Naive thymus-derived CD8-positive, alpha-beta T cell (primary cell): ENCODE measurements around the gene DRD4. TPM values are rescaled to one million over a fixed set of nuclear protein-coding genes. Genes with fewer than 3 reads are reported as not detected.

Source experiments
- ATAC-seq, 2 donors: fragments of 150-1000 bp; cut with Tn5 transposase in 1 of 2; sonication (Bioruptor Pico), chemical (Tn5 transposase) in 1 of 2; 1 replicate in 1 of 2; 2 replicates in 1 of 2; pipeline ENCODE4 v1.10.0; 2021; ENCODE audit warnings: mild to moderate bottlenecking in 2 of 2, moderate library complexity in 2 of 2
- POLR2A ChIA-PET: fragments of 350-600 bp; sonication (Branson Sonifier 250); formaldehyde crosslinking; loops from one replicate; lab custom pipeline; 2021; ENCODE audit warnings: antibody characterized with exemption; lab: Charles Lee
- DNase-seq, 10 donors: peaks; one replicate each; pipeline versions ENCODE4 v3.0.0 to v3.0.0-alpha.2; 2020 to 2022
- H3K27ac Mint-ChIP-seq, 10 donors: one replicate each; pipeline ENCODE4 v1.8.0; 2020 to 2022; ENCODE audit warnings: mild to moderate bottlenecking in 10 of 10, mixed read lengths in 10 of 10, moderate library complexity in 4 of 10, inconsistent platforms in 1 of 10
- H3K27me3 Mint-ChIP-seq, 5 donors: one replicate each; pipeline ENCODE4 v1.8.0; 2021 to 2022; ENCODE audit warnings: mixed read lengths in 5 of 5
- H3K36me3 Mint-ChIP-seq, 3 donors: one replicate each; pipeline ENCODE4 v1.8.0; 2020 to 2022; ENCODE audit warnings: mixed read lengths in 3 of 3, mild to moderate bottlenecking in 2 of 3, inconsistent platforms in 1 of 3
- H3K4me1 Mint-ChIP-seq, 4 donors: one replicate each; pipeline ENCODE4 v1.8.0; 2021 to 2022; ENCODE audit warnings: mixed read lengths in 4 of 4
- H3K4me3 Mint-ChIP-seq, 10 donors: one replicate each; pipeline ENCODE4 v1.8.0; 2020 to 2022; ENCODE audit warnings: mild to moderate bottlenecking in 10 of 10, mixed read lengths in 10 of 10, moderate library complexity in 6 of 10, inconsistent platforms in 1 of 10
- H3K9me3 Mint-ChIP-seq, 9 donors: one replicate each; pipeline ENCODE4 v1.8.0; 2020 to 2022; ENCODE audit warnings: mixed read lengths in 9 of 9, mild to moderate bottlenecking in 3 of 9, inconsistent platforms in 1 of 9, moderate library complexity in 1 of 9
- polyA plus RNA-seq, 3 donors: library from polyadenylated mRNA; unstranded; fragments of 300-500 nt; fragmentation: Illumina TruSeq; gene quantifications; one replicate each; pipeline ENCODE4 v1.2.3, GENCODE V29; 2021
- total RNA-seq, 8 experiments: library from RNA in 2 of 8; stranded (reverse) in 2 of 8; gene quantifications; one replicate each; pipeline ENCODE4 v1.2.3 and lab custom pipeline; 2021 to 2026

DRD4 gene
- total and polyA plus RNA-seq, 5 experiments from 2014 or later, result 1.2 to 1.4 TPM; not detected in 3

DNA sequence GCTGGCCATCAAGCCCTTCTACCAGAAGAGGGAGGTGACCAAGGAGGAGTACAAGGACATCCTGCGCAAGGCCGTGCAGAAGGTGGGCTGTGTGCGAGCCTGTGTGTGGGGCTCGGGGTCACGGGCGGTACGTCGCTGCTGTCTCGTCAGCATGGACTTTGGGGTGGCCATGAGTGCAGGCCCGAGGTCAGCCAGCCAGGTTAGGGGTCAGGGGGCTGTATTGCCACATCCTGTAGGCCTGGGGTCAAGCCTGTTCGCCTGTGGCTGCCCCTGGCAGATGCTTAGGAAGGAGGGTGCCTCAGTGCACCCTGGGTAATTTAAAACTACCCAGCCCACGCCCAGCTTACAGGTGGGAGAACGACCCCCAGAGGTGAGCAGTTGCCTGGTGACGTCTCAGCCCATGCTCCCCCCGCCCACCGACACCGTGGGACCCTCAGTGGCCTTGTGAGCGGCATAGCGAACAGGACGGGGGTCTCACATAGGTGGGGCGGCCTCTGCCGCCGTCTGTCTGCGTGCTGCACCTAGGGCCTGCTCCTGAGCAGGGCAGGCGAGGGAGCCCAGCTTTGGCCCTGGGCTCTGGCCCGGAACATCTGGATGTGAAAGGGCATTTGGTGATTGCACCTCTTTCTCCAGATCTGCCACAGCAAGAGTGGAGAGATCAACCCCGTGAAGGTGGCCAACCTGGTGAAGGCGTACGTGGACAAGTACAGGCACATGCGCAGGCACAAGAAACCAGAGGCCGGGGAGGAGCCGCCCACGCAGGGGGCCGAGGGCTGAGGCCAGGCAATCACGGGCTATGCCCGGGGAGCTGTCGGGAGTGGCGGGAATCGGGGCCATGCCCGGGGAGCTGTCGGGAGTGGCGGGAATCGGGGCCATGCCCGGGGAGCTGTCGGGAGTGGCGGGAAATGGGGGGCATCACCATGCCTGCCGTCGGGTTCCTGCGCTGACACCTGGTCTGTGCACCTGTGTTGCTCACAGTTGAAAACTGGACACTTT is 25.8 kb upstream of the DRD4 start:
- DNase-seq (no peak), ATAC-seq (no peak)
- H3K4me3 Mint-ChIP-seq, result peak overlapping the region in 5 of 10 donors; percentile 19 to 40 (median 32)
- peak overlapping the region in 8 of 10 donors; percentile 31 to 93 (median 84) for H3K27ac Mint-ChIP-seq
- no peaks in the 10 kb centered on the region for H3K27me3 Mint-ChIP-seq
- H3K9me3 Mint-ChIP-seq, result no peaks in the 10 kb centered on the region
- POLR2A ChIA-PET, result interaction anchor here (1.5 to 3.3 kb wide), 4 partner anchors 43 to 84 kb away, joined by 7 to 19 read pairs (median 9); partner anchors contain the start of genes DEAF1, LMNTD2, RASSF7 and TMEM80
- H3K4me1 Mint-ChIP-seq, result peaks cover 7 to 18% (median 15%) of the 10 kb centered on the region in 4 donors
- H3K36me3 Mint-ChIP-seq, result peaks cover 0 to 41% (median 9%) of the 10 kb centered on the region in 3 donors

DNA sequence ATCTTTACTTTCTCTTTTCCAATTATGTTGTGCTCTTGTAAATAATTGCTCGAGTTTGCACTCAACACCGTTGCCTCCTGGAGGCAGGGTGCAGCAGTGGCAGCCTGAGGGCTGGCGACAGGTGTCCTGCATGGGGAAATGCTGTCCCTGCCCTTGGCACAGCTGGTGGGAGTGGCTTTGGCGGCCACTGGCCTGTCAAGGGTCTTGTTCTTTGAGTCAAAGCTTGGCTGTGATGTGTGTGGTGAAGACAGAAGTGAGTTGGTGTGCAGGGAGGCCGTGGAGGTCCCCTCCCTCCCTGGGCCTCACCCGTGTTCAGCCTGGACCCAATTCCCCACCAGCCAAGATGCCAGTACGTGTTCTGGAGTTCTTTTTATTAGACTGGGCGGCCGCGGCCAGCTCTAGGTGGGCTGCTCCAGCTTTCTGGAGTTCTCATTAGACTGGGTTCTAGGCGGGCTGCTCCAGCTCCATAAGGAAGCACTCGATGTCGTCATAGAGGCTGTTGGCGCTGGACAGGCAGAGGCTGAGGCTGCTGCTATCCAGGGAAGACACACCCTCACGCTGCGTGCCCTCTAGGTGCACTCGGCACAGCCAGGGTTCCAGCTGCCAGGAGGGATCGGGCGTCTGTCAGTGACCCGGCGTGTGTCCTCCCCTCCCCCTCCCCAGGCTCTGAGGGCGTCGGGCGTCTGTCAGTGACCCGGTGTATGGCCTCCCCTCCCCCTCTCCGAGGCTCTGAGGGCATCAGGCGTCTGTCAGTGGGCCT is 24.7 kb upstream of the DRD4 start:
- Mint-ChIP-seq H3K27me3 (no peaks in the 10 kb centered on the region), H3K9me3 (no peaks in the 10 kb centered on the region), H3K36me3 (peaks cover 0 to 32% (median 9%) of the 10 kb centered on the region in 3 donors), H3K27ac (peak overlapping the region; percentile 7 to 93 (median 88)), H3K4me3 (peak overlapping the region in 4 of 10 donors; percentile 41 to 63 (median 56)), H3K4me1 (peaks cover 7 to 23% (median 19%) of the 10 kb centered on the region in 4 donors)
- DNase-seq, result no peak
- ATAC-seq, result no peak
- POLR2A ChIA-PET, result interaction anchor here (0.6 to 4.6 kb wide), 9 partner anchors 8 to 83 kb away, joined by 3 to 42 read pairs (median 7); partner anchors contain the start of genes DEAF1, LMNTD2, PHRF1 and RASSF7

DNA sequence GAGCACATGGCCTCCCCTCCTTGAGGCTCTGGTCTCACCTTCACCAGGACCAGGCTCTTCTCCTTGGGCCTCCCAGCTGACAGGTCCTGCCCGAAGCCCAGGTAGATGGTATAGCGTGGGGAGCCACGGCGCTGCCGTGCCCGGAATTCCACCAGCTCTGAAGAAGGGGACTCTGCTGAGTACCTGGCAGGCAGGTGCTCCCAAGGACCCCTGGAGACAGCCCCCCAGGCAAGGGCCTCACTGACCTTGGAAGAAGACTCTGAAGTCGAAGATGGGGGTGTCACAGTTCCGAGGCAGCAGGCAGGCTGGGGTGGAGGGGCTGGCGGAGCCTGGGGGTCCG is 24.1 kb upstream of the DRD4 start:
- H3K27ac Mint-ChIP-seq, result peak overlapping the region in 8 of 10 donors; percentile 7 to 93 (median 86)
- peaks cover 7 to 23% (median 19%) of the 10 kb centered on the region in 4 donors for H3K4me1 Mint-ChIP-seq
- H3K9me3 Mint-ChIP-seq, result no peaks in the 10 kb centered on the region
- H3K4me3 Mint-ChIP-seq, result peak overlapping the region in 1 of 10 donors; percentile 41
- no peaks in the 10 kb centered on the region for H3K27me3 Mint-ChIP-seq
- ATAC-seq (no peak), DNase-seq (no peak)
- POLR2A ChIA-PET, result interaction anchor here (0.6 to 4.6 kb wide), 8 partner anchors 9 to 82 kb away, joined by 3 to 42 read pairs (median 7); partner anchors contain the start of genes DEAF1, LMNTD2, PHRF1 and RASSF7
- peaks cover 0 to 28% (median 7%) of the 10 kb centered on the region in 3 donors for H3K36me3 Mint-ChIP-seq

DNA sequence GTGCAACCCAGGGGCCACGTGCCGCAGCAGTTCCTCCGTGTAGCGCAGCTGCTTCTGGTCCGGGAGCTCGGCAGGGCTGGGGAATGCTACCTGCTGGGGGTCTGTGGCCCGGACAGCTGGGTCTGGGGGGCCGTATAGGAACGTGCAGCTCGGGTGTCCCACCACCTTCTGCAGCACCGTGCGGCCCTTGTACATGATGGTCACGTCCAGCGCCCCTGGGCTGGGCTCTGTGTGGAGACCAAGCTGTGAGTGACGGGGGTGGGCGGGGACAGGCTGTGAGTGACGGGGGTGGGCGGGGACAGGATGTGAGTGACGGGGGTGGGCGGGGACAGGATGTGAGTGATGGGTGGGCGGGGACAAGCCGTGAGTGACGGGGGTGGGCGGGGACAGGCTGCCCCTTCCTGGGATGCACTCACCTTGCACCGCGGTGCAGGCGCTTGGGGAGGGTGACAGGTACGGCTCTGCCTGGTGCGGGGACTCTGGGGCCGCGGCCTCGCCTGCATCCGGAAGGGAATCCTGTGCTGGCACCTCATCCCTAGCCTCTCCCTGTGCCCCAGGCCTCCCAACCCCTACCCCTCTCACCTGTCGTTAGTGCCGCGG is 23.6 kb upstream of the DRD4 start:
- peak overlapping the region in 8 of 10 donors; percentile 43 to 93 (median 88) for H3K27ac Mint-ChIP-seq
- peak overlapping the region in 5 of 10 donors; percentile 26 to 86 (median 43) for H3K4me3 Mint-ChIP-seq
- POLR2A ChIA-PET, result interaction anchor here (0.6 to 4.6 kb wide), 14 partner anchors 9 to 113 kb away, joined by 3 to 42 read pairs (median 5); partner anchors contain the start of genes DEAF1, LMNTD2, PHRF1 and RASSF7
- no peaks in the 10 kb centered on the region for H3K27me3 Mint-ChIP-seq
- DNase-seq, result peak; percentile 68 to 94 (median 77)
- no peaks in the 10 kb centered on the region for H3K9me3 Mint-ChIP-seq
- H3K36me3 Mint-ChIP-seq, result peaks cover 0 to 23% (median 7%) of the 10 kb centered on the region in 3 donors
- peak; percentile 36 to 47 for ATAC-seq
- peaks cover 7 to 23% (median 19%) of the 10 kb centered on the region in 4 donors for H3K4me1 Mint-ChIP-seq

DNA sequence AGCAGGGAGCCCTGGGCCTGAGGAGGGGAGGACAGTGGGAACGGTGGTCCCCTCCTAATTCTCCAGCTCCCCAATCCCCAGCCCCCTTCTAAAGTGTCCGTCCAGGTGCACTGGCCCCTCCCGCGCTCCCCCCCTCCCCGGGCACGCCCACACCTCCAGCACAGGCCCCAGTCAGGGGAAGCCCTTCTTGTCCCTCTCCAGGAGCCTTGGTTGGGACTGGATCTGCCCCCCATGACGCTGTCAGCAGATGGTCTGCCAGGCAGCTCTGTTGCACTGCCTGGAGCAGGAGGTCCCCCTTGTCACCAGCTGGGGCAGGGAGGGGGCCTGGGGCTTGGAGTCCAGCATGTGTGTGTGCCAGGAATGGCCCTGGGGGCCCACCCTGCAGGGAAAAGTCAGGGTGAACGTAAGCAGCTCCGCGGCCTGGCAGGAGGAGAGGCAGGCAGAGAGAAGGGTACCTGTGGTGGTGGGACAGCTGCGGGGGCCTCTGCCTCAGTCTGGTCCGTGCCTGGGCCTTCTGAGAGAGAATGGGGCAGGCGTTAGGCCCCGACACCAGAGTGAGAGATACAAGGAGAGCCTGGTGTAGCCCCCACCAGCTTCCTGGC is 22.9 kb upstream of the DRD4 start:
- Mint-ChIP-seq H3K9me3 (no peaks in the 10 kb centered on the region), H3K36me3 (peaks cover 0 to 21% (median 7%) of the 10 kb centered on the region in 3 donors), H3K4me3 (peak overlapping the region; percentile 64 to 87 (median 75)), H3K27ac (peak overlapping the region; percentile 15 to 92 (median 87)), H3K27me3 (no peaks in the 10 kb centered on the region), H3K4me1 (peaks cover 7 to 23% (median 19%) of the 10 kb centered on the region in 4 donors)
- DNase-seq (no peak), ATAC-seq (no peak)
- POLR2A ChIA-PET, result interaction anchor here (0.6 to 4.6 kb wide), 12 partner anchors 10 to 112 kb away, joined by 3 to 42 read pairs (median 5); partner anchors contain the start of genes DEAF1, LMNTD2, PHRF1 and RASSF7

DNA sequence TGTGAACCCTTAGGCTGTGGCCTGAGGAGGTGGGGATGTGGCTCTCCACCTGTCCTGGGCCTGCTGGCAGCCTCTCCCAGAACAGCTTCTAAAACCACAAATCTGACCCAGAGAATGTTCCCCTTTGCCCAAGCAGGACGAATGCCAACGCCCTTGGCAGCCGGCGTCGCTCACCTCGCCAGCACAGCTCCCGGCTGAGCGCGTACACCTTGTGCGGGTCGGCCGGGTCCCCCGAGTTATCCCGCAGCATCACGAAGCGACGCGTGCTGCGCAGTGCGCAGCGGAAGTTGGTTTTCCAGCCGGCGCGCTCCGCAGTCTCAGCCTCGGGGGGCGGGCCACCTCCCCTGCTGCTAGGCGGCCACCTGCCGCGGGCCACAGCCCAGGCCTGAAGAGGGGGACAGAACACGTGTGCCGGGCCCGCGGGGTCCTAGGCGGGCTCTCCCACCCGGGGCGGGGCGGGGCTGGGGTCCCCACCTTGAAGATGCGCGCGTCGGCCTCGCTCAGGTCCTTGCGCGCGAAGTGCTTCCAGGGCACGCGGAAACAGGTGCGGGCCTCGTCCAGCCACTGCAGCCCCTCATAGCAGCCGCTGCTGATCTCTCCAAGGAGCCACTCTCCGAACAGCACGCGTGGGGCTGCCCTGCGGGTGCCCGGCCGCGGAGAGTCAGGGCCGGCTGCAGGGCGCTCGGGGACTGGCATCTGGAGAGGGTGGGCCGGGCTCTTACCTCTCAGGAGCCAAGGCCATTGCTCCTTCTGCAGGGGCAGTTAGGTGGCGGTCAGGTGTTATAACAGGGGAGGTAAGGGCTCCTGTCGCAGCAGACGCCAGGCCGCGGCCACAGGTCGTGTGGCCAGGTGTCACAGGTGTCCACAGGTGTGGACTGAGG is 22.2 kb upstream of the DRD4 start:
- Mint-ChIP-seq H3K36me3 (peaks cover 0 to 17% (median 7%) of the 10 kb centered on the region in 3 donors), H3K27ac (peak overlapping the region; percentile 85 to 96 (median 94)), H3K4me1 (peaks cover 7 to 23% (median 19%) of the 10 kb centered on the region in 4 donors), H3K4me3 (peak overlapping the region; percentile 86 to 96 (median 91)), H3K9me3 (no peaks in the 10 kb centered on the region), H3K27me3 (no peaks in the 10 kb centered on the region)
- POLR2A ChIA-PET, result interaction anchor here (0.5 to 4.6 kb wide), 19 partner anchors 23 to 205 kb away, joined by 3 to 42 read pairs (median 4); partner anchors contain the start of genes DEAF1, PHRF1 and TMEM80
- DNase-seq (no peak), ATAC-seq (peak in 1 of 2 donors; percentile 1)

DNA sequence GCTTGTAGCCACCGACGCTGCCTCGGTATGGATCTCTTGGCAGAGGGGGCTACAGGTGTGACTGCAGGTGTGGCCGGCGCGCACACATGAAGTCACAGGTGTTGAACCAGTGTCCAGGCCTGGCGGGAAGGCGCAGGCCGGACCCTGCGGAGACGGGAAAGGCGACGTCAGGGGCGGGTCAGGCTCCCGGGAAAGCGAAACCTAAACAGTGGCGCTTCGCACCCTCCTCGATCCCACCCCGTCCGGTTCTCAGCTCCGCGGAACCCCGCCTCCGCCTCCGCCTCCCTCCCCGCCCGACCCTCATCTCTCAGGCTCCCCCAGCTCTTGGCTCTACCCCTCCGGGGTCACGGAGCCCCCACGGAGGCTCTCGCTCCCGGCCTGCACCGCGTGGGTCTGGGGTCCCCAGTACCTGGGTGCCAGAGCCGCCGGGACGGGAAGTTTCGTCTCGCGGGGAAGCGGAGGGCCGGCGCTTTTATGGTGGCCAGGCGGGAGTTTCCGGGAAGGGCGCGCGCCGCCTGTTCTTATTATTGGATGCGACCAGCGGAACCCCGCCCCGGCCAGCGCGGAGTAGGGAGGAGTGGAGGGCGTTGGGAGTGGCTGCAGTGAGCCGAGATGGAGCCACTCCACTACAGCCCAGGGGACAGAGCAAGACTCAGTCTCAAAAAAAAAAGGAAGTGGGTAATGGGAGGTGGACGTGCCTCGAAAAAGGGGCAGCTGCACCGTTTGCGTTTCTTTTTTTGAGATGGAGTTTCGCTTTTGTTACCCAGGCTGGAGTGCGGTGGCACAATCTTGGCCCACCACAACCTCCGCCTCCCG is 21.4 kb upstream of the DRD4 start, which contains the start of gene IRF7:
Gene IRF7, minus strand, starts transcription at position 447 of the 816 bp plus-strand sequence. CDS start 586 bp downstream, outside the sequence.
- H3K27me3 Mint-ChIP-seq, result no peaks in the 10 kb centered on the region
- peak within 1 kb of the TSS; percentile 74 to 96 (median 94) for H3K27ac Mint-ChIP-seq
- DNase-seq (peak; percentile 67 to 92 (median 80)), ATAC-seq (peak; percentile 77 to 82)
- H3K36me3 Mint-ChIP-seq, result peaks cover 0 to 13% (median 6%) of the 10 kb centered on the region in 3 donors
- peaks cover 7 to 23% (median 19%) of the 10 kb centered on the region in 4 donors for H3K4me1 Mint-ChIP-seq
- H3K9me3 Mint-ChIP-seq, result no peaks in the 10 kb centered on the region
- peak within 1 kb of the TSS; percentile 86 to 96 (median 91) for H3K4me3 Mint-ChIP-seq
- POLR2A ChIA-PET, result interaction anchor here (0.5 to 4.6 kb wide), 16 partner anchors 23 to 204 kb away, joined by 3 to 42 read pairs (median 4); partner anchors contain the start of genes DEAF1, PHRF1 and TMEM80

DNA sequence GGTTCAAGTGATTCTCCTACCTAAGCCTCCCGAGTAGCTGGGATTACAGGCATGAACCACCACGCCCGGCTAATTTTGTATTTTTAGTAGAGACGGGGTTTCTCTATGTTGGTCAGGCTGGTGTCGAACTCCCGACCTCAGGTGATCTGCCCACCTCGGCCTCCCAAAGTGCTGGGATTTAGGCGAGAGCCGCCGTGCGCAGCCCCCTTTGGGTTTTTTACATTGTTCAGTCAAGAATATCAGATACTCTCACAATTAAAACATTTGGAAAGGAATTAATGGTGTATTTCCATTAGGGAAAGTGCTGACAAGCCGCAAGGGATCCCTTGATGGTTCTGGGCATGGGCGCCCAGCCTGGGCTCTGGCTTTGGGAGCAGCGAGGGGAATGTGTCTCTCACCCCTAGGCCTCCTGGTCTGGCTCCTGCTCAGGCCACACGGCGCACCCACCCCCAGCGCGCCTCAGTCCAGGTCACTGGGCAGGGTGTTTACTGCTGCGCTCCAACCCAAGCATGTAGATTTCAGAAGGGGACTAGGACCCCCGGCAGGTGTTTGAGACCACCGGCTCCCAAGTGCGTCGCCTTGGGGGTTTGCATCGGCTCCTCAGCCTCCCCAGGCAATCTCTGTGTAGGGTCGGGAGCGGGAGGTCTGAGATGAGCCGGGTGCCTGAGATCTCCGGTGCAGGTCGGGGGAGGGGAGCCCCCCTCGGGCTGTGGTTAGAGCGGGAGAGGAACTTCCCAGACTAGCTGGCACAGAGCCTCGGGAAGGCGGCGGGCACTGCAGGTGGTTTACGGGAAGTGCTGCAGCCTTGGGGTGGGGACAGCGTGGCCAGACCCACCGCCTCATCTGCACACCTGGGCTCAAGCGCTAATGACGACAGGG is 20.5 kb upstream of the DRD4 start:
- Mint-ChIP-seq H3K27ac (peak overlapping the region; percentile 72 to 96 (median 93)), H3K27me3 (no peaks in the 10 kb centered on the region), H3K4me3 (peak overlapping the region; percentile 86 to 96 (median 91)), H3K36me3 (peaks cover 0 to 8% (median 3%) of the 10 kb centered on the region in 3 donors), H3K9me3 (no peaks in the 10 kb centered on the region), H3K4me1 (peaks cover 7 to 23% (median 19%) of the 10 kb centered on the region in 4 donors)
- POLR2A ChIA-PET, result interaction anchor here (0.6 to 4.6 kb wide), 10 partner anchors 28 to 89 kb away, joined by 3 to 42 read pairs (median 4); partner anchors contain the start of genes DEAF1, PHRF1 and TMEM80
- ATAC-seq (no peak), DNase-seq (no peak)
